ENCODE data around the gene NR6A1.

GRCh38 chr9:124770359-124771020 is 621 bp downstream of the NR6A1 start:
- no peak for TF ChIP-seq CTCF (IDR thresholded peaks at IDR 0.05)
- no peak for TF ChIP-seq POLR2A (IDR thresholded peaks at IDR 0.05)
- TF ChIP-seq EP300 (IDR thresholded peaks at IDR 0.05): no peak

Measured in ovary (tissue), 3 donors.